Measurements from ENCODE around the gene PPP1R3G. TPM values are rescaled to one million over a fixed set of nuclear protein-coding genes. Genes with fewer than 3 reads are reported as not detected.

The PPP1R3G gene
- total and polyA plus RNA-seq, 2 donors (not counting 1 experiment from before 2014, with no cell fraction given) = 0.09 to 0.25 TPM

- H3K27ac Mint-ChIP-seq = no peak overlapping the region
- TF ChIP-seq EZH2 (IDR thresholded peaks at IDR 0.05; ENCODE audit: borderline replicate concordance, insufficient read depth, low read depth, low read length, poor library complexity, severe bottlenecking) = no peak
- TF ChIP-seq, protein P1, sequence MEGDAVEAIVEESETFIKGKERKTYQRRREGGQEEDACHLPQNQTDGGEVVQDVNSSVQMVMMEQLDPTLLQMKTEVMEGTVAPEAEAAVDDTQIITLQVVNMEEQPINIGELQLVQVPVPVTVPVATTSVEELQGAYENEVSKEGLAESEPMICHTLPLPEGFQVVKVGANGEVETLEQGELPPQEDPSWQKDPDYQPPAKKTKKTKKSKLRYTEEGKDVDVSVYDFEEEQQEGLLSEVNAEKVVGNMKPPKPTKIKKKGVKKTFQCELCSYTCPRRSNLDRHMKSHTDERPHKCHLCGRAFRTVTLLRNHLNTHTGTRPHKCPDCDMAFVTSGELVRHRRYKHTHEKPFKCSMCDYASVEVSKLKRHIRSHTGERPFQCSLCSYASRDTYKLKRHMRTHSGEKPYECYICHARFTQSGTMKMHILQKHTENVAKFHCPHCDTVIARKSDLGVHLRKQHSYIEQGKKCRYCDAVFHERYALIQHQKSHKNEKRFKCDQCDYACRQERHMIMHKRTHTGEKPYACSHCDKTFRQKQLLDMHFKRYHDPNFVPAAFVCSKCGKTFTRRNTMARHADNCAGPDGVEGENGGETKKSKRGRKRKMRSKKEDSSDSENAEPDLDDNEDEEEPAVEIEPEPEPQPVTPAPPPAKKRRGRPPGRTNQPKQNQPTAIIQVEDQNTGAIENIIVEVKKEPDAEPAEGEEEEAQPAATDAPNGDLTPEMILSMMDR (IDR thresholded peaks at IDR 0.05) = no peak
- Histone ChIP-seq H3K4me3 (ENCODE audit: control extremely low read depth in 1 of 5, extremely low read depth in 1 of 5, insufficient read depth in 1 of 5, low read depth in 2 of 5, low read length in 4 of 5) (peak overlapping the region in 4 of 5 experiments; percentile 40 to 77 (median 58)), H3K27ac (ENCODE audit: low read length in 2 of 2) (no peak overlapping the region), H4K20me1 (ENCODE audit: control insufficient read depth, insufficient read depth, low read length, poor library complexity, severe bottlenecking) (no peaks in the 10 kb centered on the region), H3K9ac (ENCODE audit: low read length) (peak overlapping the region; percentile 67), H3K36me3 (replicated peaks in 1 of 2; ENCODE audit: control extremely low read depth in 1 of 2, control insufficient read depth in 1 of 2, extremely low read depth in 1 of 2, insufficient read depth in 2 of 2, low read length in 1 of 2) (no peaks in the 10 kb centered on the region), H3K4me2 (replicated peaks; ENCODE audit: low read depth, low read length, poor library complexity, severe bottlenecking) (peak overlapping the region; percentile 98), H3K4me1 (ENCODE audit: control insufficient read depth in 2 of 2, insufficient read depth in 2 of 2, low read length in 2 of 2) (peaks cover 28 to 37% of the 10 kb centered on the region in 2 donors), H3K79me2 (ENCODE audit: control insufficient read depth, insufficient read depth, low read length) (no peaks in the 10 kb centered on the region), H3K27me3 (replicated peaks in 1 of 4; ENCODE audit: control extremely low read depth in 1 of 4, control insufficient read depth in 3 of 4, insufficient read depth in 4 of 4, low read length in 3 of 4) (peaks cover 0 to 44% (median 10%) of the 10 kb centered on the region in 4 experiments), H2AFZ (ENCODE audit: insufficient read depth, low read depth, low read length, poor library complexity, severe bottlenecking) (peak overlapping the region; percentile 78), H3K9me3 (ENCODE audit: control extremely low read depth in 1 of 3, control insufficient read depth in 2 of 3, insufficient read depth in 1 of 3, low read length in 2 of 3) (peaks cover 0 to 9% (median 0%) of the 10 kb centered on the region in 3 donors)
- peaks cover 27% of the 10 kb centered on the region for H3K4me1 Mint-ChIP-seq
- DNase-seq (peak; percentile 51), ATAC-seq (ENCODE audit: low read depth) (peak; percentile 34)
- peaks cover 20% of the 10 kb centered on the region for H3K27me3 Mint-ChIP-seq
- H3K9me3 Mint-ChIP-seq (ENCODE audit: insufficient read depth) = no peaks in the 10 kb centered on the region
- POLR2A ChIA-PET = no interaction called here
- peak overlapping the region; percentile 65 for H3K4me3 Mint-ChIP-seq
- intact Hi-C loops (cut with micrococcal nuclease) = loop anchor here (10.0 kb wide), 1 partner anchor 49 kb away; no protein-coding TSS in a partner anchor
- 3% methylated on average over 74 of the region's 74 CpGs for WGBS (ENCODE audit: insufficient coverage)
- CTCF ChIA-PET = interaction anchor here (1.0 kb wide), 1 partner anchor 82 kb away, joined by 3 read pairs; the partner anchor contains the start of gene RPP40
Measured at GRCh38 chr6:5085648-5086293, 630 bp downstream of the PPP1R3G start.
